HG03442 (cell line): ENCODE data around the gene COL9A2.
"Not testable (repeated sequence)": the region's sequence is repeated elsewhere in the genome, so short reads cannot be mapped to it uniquely, and the experiment has no call there.

Experiments used
- ATAC-seq: cut with Tn5 transposase; IDR thresholded peaks from one replicate; pipeline ENCODE4 v1.9.1; 2021; ENCODE audit warnings: mild to moderate bottlenecking, moderate library complexity; ENCODE audit not compliant: unreplicated experiment

Gene COL9A2

GRCh38 chr1:40316595-40317393 lies at the start of gene COL9A2:
Gene COL9A2, minus strand, starts transcription at chr1:40317286. Its CDS starts 89 bp downstream, at chr1:40317197.
- peak; percentile 35 for ATAC-seq

- peak; percentile 82 for ATAC-seq
Observed at GRCh38 chr1:40363721-40364120, 46.6 kb upstream of the COL9A2 start.

DNA sequence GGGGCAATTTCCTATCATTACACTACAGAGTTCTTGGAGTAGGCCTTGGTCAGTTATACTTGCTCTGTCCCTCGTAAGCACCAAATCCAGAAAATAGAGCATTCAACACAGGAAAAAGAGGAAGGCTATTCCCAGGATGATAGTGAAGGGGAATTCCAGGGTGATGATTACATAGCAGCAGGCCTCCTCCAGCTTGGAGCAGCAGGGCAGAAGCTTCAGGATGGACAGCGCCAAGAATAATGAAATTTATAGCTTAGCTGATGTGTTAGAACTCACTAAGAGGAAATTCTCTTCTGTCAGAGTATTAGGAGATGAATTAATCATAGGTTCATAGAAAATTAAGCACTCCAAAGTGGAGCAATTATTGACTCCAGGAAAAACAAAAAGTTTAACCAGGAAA lies 45.6 kb upstream of the COL9A2 start:
- no peak for ATAC-seq

DNA sequence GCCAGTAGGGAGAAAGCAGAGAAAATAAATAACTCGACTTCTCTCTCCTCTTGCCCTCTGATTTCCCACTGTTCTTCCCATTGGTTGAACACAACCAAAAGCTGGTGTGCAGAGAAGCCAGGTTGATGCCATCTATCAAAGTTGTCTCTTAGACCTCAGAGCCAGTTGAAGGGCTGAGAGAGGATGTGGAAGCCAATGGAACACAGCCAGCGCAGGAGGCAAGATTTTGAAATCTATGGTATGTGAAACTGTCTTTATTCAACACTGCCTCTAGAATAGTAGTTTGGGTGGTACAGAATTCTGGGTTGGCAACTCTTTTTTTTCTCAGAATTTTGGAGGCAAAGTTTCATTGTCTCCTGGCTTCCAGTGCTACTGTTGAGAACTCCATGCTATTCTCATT lies 45.1 kb upstream of the COL9A2 start:
- no peak for ATAC-seq

DNA sequence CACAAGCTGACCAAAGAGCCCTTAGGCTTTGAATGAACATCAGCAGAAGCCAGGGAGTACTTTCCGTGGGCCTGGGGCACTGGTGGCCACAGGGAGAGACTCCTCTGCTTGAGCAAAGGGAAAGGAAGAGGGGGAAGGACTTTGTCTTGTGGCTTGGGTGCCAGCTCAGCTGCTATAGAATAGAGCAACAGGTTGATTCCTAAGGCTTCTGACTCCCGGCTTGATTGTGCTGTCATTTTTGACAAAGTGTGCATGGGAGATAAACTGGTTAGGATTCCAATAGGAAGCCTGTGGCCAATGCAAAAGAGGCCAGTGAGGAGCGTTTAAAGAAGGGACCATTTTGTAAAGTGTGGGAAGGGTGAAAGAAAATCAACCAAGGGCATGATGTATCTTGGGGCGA lies 44.6 kb upstream of the COL9A2 start:
- no peak for ATAC-seq

GRCh38 chr1:40361201-40361600 lies 44.1 kb upstream of the COL9A2 start:
- no peak for ATAC-seq

- no peak for ATAC-seq
Observed at GRCh38 chr1:40360631-40361030, 43.5 kb upstream of the COL9A2 start.

DNA sequence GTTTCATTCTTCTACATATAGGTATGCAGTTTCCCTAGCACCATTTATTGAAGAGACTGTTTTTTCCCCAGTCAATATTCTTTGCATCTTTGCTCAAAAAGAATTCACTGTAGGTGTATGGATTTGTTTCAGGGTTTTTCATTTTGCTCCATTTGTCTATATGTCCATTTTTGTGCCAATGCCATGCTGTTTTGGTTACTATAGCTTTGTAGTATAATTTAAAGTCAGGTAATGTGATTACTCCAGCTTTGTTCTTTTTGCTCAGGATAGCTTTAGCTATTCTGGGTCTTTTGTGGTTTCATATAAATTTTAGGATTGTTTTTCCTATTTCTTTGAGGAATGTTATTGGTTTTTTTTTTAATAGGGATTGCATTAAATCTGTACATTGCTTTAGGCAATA lies 40.5 kb upstream of the COL9A2 start:
- ATAC-seq: no peak

GRCh38 chr1:40353082-40353481 lies 36.0 kb upstream of the COL9A2 start:
- ATAC-seq: no peak

DNA sequence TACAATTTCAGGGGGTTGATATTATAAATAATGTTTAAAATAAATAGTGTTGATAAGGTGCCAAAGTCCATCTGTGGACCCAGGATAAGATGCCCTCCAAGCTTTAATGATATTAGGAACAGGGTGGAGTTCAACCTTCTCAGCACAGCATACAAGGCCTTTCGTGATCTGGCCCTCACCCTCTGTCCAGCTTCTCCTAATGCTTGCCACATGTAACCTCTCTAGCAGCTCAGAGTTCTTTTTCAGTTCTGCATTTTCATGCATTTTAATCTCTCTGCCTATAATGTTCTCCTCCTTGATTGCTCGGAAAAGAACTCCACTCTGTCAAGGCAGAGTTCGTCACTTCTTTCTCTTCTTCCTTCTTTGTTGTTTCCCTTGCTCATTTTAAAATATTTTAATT lies 35.0 kb upstream of the COL9A2 start:
- no peak for ATAC-seq

DNA sequence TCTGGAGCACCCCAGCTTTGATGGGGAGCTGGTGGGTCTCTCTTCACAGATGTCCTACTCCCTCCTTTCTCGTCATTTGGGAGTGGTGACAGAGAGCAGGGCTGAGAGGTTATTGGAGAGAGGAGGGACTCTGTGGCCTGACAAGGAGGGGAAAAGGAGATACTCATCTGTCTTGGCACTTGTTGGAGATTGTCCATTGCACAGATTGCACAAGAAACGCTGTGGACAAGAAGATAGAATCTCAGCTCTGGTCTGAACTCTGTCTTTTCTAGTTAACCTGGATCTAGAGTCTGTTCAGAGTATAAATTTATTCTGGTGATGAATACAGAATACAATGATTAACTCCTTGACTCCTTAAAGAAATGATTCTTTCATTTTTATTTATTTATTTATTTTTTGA lies 34.0 kb upstream of the COL9A2 start:
- no peak for ATAC-seq

- ATAC-seq: no peak
Observed at GRCh38 chr1:40350391-40350790, 33.3 kb upstream of the COL9A2 start.

GRCh38 chr1:40344597-40344996 lies 27.5 kb upstream of the COL9A2 start:
- ATAC-seq: no peak

GRCh38 chr1:40342381-40342717 lies 25.3 kb upstream of the COL9A2 start:
- ATAC-seq: not testable (repeated sequence)

DNA sequence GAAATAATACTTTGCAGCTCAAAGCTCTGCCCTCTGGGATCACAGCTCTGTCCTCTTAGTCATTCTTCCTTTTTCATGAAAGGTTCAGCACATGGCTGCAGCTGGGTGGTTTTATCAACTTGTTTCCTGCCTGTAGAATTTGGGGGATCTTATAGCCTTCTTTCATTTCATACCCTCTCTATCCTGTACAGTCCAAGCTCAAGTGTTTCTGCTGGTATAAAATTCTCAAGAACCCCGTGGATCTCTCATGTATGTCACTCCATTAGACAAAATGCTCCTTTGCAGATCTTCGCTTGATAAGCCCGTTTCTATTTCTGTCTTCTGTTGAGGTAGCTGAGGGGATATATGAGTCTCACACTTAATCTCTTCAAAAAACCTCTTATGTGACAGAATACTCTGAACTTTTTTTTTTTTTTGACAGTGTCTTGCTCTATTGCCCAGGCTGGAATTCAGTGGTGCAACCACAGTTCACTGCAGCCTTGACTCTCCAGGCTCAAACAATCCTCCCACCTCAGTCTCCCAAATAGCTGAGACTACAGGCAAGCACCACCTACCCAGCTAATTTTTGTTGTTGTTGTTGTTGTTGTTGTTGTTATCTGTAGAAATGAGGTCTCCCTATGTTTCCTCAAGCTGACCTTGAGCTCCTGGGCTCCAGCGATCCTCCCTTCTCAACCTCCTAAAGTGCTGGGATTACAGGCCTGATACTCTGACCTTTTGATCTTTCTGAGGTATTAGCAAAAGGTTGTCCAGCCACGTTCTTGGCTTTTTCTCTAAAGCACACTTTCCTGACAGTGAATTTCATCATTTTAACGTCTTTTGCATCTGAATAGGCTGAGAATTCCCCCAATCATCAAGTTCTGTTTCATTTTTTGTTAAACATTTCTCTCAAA lies 24.6 kb upstream of the COL9A2 start:
- ATAC-seq: no peak

DNA sequence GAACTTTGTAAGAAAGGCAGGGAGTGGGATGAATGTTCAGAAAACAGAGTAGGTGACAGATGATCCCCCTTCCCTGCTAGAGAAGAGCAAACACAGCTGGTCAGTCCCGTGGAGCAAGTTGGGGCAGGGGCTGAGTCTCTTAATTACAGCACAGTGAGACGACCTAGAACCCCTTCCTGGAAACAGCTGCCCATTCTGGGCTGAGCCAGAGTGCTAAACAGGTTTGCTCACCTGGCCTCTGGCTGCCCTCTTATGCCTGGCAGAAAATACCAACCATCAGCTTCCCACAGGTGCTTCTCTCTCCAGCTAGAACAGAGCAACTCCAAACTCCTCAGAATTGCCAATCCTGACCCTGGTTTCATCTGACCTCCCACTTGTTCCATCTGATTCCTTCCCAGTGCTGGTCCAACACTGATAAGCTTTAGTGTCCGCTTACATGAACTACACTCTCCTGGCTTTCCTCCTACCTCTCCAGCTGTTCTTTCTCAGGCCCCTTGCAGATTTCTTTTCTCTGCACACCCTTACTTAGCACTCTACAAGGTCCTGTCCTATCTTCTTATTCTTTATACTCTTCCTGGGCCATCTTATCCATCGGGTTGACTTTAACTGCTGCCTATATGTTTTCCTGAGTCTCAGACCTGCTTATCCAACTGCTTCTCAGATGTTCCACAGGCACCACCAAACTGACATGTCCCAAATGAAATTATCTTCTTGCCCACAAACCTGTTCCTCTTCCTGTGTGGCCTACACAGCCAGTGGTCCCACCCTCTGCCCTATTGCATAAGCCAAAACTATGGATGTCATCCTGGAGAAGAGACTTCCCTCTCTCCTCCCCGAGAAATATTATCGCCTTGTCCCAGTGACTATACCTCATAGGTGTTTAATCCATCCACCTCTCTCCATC lies 22.6 kb upstream of the COL9A2 start:
- no peak for ATAC-seq

- ATAC-seq: no peak
Observed at GRCh38 chr1:40338745-40339419, 21.8 kb upstream of the COL9A2 start.

DNA sequence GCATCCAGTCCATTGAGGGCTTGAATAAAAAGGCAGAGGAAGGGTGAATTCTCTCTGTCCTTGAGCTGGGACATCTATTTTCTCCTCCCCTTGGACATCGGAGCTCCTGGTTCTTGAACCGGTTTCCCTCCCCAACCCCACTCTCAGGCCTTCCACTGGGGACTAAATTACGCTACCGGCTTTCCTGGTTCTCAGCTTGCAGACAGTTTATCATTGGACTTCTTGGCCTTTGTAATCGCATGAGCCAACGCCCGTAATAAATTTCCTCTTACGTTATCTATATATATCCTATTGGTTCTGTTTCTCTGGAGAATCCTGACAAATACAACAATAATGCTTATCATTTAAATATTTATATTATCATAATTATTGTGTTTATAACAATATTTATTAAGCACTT lies 20.4 kb upstream of the COL9A2 start:
- ATAC-seq: no peak

DNA sequence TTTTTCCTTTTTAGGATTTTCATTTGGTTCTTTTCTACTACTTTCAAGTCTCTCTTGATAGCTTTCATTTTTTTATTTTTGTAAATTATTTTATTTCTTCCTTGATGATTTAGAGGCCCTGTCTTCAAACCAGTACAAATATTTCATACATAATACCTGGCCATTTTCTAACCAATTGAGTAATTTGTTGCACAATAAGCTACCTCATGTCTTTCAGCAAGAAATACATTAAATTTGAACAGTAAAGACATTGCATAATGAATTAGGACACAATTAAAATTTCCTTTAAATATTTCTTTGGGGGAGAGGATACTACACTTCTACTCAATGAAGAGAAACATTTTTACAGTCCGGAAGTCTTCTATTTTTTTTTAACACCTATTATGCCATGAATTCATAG lies 15.6 kb upstream of the COL9A2 start:
- no peak for ATAC-seq

GRCh38 chr1:40331403-40331802 lies 14.3 kb upstream of the COL9A2 start:
- ATAC-seq: not testable (repeated sequence)
